ENCODE measurements around the gene SLC4A11.

Gene SLC4A11

GRCh38 chr20:3239026-3239866, at the start of gene SLC4A11:
Gene SLC4A11 (minus strand): TSS chr20:3239190. CDS start chr20:3239137, 53 bp downstream.
- peak in 1 of 4 experiments; percentile 16 for DNase-seq

- no peak for DNase-seq
Measured at GRCh38 chr20:3283222-3283820, 44.3 kb upstream of the SLC4A11 start.

GRCh38 chr20:3282271-3283221, 43.6 kb upstream of the SLC4A11 start:
- DNase-seq, result no peak

GRCh38 chr20:3281437-3281836, 42.4 kb upstream of the SLC4A11 start:
- DNase-seq, result no peak

GRCh38 chr20:3279761-3280160, 40.8 kb upstream of the SLC4A11 start:
- DNase-seq, result no peak

GRCh38 chr20:3277686-3278465, 38.9 kb upstream of the SLC4A11 start:
- DNase-seq, result no peak

DNA sequence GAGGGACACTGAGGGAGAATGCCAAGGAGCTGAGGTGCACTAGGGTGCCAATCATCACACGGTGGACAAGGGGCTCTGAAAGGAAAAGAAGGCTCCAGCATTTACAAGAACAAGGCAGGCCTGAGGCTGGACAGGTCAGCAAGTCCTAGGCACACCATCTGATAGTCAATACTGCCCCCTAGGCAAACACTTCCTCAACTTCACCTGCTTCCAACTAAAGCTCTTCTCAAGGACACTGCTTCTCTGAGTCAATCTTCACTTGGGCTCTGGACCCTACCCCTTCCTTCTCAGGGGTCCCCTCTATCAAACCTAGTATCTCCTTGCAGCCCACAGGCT, 37.7 kb upstream of the SLC4A11 start:
- no peak for DNase-seq

DNA sequence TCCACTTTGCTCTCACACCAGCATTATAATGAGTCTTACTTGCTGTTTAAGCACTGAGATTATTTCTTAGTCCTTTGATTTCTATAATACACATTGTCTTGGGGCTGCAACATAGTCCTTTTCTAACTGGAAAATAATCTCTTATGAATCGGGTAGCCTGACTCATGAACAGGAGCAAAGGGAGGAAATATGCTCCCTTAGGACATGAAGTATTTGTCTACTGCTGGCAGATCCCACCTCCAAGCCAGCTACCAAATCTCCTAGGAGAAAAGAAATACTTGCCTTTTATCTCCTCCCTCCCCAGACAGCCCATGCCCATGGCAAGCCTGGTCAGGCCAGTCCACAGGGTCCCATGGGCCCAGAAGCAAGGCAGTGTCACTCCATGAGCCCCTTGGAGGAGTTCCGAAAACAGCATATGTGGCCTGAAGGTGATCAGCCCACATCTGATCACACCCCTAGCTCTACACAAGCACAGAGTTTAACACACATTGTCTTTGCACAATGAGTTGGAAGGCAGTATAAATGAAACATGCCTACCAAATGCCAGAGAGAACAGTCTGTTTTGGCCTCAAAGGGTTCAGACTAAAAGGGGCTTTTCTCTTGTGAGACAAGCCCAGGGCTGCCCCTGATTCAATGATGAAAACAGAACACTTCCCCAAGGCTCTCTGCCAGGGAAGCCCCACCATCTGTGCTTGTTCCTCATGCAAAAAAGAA, 37.1 kb upstream of the SLC4A11 start:
- no peak for DNase-seq

- no peak for DNase-seq
Measured at GRCh38 chr20:3275064-3275935, 36.3 kb upstream of the SLC4A11 start.

GRCh38 chr20:3273371-3273770, 34.4 kb upstream of the SLC4A11 start:
- no peak for DNase-seq

DNA sequence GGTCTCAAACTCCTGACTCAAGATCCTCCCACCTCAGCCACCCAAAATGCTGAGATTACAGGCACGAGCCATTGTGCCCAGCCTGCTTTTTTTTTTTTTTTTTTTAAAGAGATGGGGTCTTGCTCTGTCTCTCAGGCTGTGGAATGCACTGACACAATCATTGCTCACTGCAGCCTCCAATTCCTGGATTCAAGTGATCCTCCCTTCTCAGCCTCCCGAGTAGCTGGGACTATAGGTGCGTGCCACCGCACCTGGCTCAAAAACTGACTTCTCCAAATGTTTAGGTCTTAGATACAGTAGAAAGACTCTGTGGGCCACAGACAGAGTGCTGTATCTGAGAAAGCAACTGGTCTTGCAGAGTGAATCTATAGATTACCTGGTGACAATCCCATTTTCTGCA, 31.1 kb upstream of the SLC4A11 start:
- no peak for DNase-seq

DNA sequence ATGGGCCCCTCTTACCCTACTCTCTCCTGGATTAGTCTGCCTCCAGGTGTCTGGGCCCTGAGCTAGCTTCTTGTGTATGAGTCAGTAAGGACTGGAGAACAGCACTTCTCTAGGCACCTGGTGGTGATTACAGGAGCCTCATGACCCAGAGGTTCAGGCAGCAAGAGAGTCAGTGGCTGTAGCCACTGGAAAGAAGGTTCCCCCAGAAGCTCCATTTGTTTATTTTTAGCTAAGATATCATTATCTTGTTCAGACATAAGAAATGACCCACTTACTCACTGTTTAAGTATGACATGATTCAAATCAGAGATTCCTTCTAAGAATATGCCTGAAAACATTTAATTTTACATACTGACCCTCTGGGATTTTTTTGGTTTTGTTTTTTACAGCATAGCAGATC, 23.6 kb upstream of the SLC4A11 start:
- DNase-seq, result no peak

DNA sequence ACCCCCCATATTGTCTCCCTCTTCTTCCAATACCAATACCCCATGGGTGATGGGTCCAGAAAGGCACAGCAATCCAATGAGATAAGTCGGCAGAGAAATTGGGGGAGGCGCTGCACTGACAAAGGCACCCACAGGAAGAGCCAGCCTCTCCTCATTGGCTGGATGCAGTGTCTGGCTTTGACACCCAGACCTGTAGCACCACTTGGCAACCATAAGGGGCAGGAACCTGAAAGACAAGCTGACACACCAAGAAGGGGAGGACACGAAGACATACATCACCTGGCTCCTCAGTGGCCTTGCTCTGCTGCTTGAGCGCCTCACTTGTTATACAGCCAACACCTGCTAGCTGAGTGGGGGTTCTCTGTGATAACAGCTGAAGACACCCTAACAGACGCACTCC, 19.4 kb upstream of the SLC4A11 start:
- no peak for DNase-seq

DNA sequence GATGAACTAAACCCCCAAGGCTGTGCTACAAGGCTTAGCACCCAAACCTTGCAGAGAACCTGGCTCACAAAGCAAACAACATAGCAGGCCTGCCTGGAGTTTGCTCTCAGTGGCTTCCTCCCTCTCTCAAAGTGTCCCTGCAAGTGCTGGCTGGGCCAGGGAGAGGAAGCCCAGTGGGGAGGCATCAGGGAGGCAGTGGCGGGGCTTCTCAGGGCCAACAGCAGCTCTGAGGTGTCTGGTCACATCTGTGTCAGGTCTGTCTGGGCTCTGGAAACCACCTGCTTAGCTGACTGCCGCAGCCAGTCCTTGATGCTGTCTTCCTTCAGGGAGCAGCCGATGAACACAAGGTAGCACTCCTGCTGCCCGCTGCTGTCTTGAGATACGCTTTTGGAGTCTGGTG, 16.7 kb upstream of the SLC4A11 start:
- DNase-seq, result no peak

DNA sequence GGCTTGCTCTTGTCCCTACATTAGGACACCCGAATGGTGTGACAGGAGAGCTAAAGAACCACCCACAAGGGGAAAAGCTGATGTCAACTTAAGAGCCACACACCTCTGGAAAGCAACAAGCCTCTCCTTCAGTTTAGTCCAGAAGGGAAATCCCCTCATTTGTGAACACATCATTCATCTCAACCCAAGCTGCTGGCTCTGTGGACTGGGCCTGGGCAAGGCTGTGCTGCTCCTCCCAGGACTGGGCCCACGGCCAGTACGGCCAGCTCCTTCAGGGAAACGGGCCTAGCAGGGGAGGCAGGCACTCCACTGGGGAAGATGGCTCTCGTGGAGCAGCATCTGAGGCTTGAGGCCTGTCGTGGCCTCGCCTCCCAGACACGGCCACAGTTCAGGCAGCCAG, 12.8 kb upstream of the SLC4A11 start:
- DNase-seq, result no peak

GRCh38 chr20:3250091-3250504, 11.1 kb upstream of the SLC4A11 start:
- DNase-seq, result no peak

DNA sequence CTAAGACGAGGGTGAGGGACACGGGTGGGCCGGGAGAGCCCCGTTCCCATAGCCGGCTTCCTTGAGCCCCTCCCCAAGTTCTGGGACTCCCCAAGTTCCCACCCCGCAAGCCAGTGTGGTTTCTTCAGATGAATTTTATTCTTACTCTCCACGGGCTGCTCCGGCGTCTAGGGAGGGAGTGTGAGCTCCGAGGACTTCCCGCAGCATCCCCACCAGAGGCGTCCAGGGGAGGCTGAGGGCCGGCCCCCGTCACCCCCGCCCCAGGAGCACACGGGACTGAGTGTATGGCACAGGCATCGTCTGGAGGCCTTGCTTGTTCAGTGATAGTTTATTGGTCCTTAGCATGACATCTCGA, 10.0 kb upstream of the SLC4A11 start:
- no peak for DNase-seq

DNA sequence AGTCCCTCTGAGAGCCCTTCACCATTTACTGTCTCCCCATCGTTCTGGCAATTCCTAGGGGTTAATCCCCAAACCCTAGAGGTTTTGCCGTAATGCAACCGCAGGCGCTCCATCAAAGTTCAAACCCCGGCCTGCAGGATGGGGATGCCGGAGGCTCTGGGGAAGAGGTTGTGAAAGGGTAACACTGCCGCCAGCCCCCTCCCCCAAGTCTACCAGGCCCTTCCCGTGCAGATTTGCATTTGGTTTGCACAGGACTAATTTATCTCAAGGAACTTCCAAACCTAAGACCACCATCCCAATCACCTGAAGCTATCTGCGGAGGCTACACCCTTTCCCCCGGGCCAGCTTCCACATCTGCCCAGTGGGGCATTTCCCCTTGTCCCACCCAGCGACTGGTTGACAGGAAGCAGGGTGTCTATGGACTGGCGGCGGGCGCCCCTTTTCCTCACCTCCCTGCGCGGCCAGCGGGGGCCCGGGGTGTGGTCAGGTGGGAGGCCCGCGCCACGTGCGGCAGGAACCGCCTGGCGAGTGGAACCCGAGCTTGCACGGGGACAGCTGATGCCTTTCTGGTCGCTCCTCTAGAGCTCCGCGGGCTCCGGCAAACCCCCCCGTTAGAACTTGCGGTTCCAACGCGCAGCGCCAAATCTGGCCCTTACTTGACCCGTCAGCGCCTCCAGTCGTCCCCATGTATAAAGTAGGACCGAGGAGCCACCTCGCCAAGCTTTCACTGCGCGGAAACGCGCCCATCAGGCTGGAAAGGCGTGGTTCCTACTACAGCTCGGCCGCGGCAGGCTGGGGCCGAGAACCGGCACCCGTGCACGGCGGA, 9.4 kb upstream of the SLC4A11 start:
- no peak for DNase-seq

GRCh38 chr20:3247638-3248037, 8.6 kb upstream of the SLC4A11 start:
- no peak for DNase-seq

- DNase-seq, result no peak
Measured at GRCh38 chr20:3246682-3247081, 7.7 kb upstream of the SLC4A11 start.

Measured in activated naive CD4-positive, alpha-beta T cell (primary cell).